Psoas muscle (tissue), 8 donors: ENCODE data around the gene RALGDS. TPM values are rescaled to one million over a fixed set of nuclear protein-coding genes. Genes with fewer than 3 reads are reported as not detected.
A peak's percentile ranks its signal among the peaks of the same experiment; 100 is the strongest.

Experiments used
- ATAC-seq, 4 donors: fragments of 200-7000 bp; cut with Tn5 transposase; one replicate each; pipeline ENCODE4 v1.9.1; 2020; ENCODE audit warnings: moderate library complexity in 3 of 4, mild to moderate bottlenecking in 2 of 4
- DNase-seq, 2 donors: peaks; one replicate each; pipeline ENCODE4 v3.0.0-alpha.2; 2020
- H3K27ac ChIP-seq: fragments of 200-600 bp; one replicate; pipeline ENCODE4 v1.8.0; 2022
- H3K27me3 ChIP-seq, 3 donors: fragments of 200-600 bp in 1 of 3; one replicate each; pipeline versions ENCODE4 v1.6.1 to v1.8.0; 2013 to 2022; ENCODE audit warnings: low read length in 2 of 3, mild to moderate bottlenecking in 2 of 3, moderate library complexity in 1 of 3; ENCODE audit not compliant: insufficient read depth in 3 of 3
- H3K36me3 ChIP-seq, 2 donors: fragments of 200-600 bp in 1 of 2; one replicate each; pipeline versions ENCODE4 v1.6.1 to v1.8.0; 2013 to 2022; ENCODE audit warnings: low read depth in 1 of 2, mild to moderate bottlenecking in 1 of 2, moderate library complexity in 1 of 2; ENCODE audit not compliant: insufficient read depth in 1 of 2
- H3K4me1 ChIP-seq: fragments of 200-600 bp; one replicate; pipeline ENCODE4 v1.8.0; 2022
- H3K4me3 ChIP-seq: fragments of 200-600 bp; one replicate; pipeline ENCODE4 v1.8.0; 2022; ENCODE audit warnings: mild to moderate bottlenecking
- H3K9me3 ChIP-seq: fragments of 200-600 bp; one replicate; pipeline ENCODE4 v1.8.0; 2022
- WGBS, 3 donors: extraction: QIAGEN DNeasy Blood & Tissue Kit; methylation state at CpG; one replicate each; pipeline versions ENCODE4 v1.1.6 to v1.1.7; 2013; 5-methylcytosine and 5-hydroxymethylcytosine counted together
- intact Hi-C, 2 donors: fragments of 100-400 bp; cut with DNase I; formaldehyde crosslinking; loops; one replicate each; pipeline versions ENCODE4 v1.11.0 to v1.14.2; 2022
- polyA plus RNA-seq, 3 donors: library from polyadenylated mRNA; stranded (reverse); fragments of 200-250 nt; gene quantifications; one replicate each; pipeline ENCODE4 v1.2.3, GENCODE V29; 2013
- total RNA-seq, 4 donors: library from RNA; stranded (reverse); fragmentation: NEBNext Ultra II Directional in 2 of 4; extraction: Animal tissue kit (Norgen Biotek cat#: 25700) in 2 of 4; gene quantifications; one replicate each; pipeline versions ENCODE4 v1.2.1 to v1.2.4, GENCODE V29; 2021 to 2023
- TF ChIP-seq, protein P1 (sequence below): fragments of 200-600 bp; IDR thresholded peaks from one replicate; pipeline ENCODE4 v1.8.0; 2022; ENCODE audit warnings: antibody characterized with exemption
- donor health status: healthy with polysubstance abuse.
- donor health status: DM: no; HTN: no; CAD: no; lungs with moderate emphysema.
- donor health status: Bipolar disorder and iron deficiency.
- donor health status: healthy.
- donor health status: DM: yes; HTN: yes; CAD: no.
- donor health status: DM: no; HTN: no; CAD: no.
- donor health status: DM: no; HTN: no; CAD: no.
- donor health status: DM: yes; HTN: yes; CAD: no.

The RALGDS gene
- total and polyA plus RNA-seq, 7 donors, result 12.3 to 64.6 (median 20.5) TPM

DNA sequence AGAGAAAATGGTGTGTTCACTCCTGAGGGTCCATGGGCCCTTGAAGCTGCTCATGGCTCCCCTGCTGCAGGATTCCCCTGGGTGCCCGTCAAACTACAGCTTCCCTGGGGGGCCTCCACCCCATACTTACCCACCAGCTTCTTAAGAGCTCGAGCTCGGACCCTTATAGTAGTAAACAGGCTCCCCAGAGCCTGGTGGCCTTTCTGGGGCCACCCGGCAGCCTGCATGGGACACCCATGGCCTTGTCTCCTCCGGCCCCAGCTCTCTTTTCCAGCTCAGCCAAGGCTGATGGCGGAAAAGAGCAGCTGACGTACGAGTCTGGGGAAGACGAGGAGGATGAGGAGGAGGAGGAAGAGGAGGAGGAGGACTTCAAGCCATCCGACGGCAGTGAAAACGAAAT lies 63.5 kb downstream of the RALGDS start:
- DNase-seq, result no peak
- intact Hi-C loops, result no loop called here
- peaks cover 8% of the 10 kb centered on the region for H3K4me1 ChIP-seq
- H3K9me3 ChIP-seq, result no peaks in the 10 kb centered on the region
- TF ChIP-seq, protein P1, sequence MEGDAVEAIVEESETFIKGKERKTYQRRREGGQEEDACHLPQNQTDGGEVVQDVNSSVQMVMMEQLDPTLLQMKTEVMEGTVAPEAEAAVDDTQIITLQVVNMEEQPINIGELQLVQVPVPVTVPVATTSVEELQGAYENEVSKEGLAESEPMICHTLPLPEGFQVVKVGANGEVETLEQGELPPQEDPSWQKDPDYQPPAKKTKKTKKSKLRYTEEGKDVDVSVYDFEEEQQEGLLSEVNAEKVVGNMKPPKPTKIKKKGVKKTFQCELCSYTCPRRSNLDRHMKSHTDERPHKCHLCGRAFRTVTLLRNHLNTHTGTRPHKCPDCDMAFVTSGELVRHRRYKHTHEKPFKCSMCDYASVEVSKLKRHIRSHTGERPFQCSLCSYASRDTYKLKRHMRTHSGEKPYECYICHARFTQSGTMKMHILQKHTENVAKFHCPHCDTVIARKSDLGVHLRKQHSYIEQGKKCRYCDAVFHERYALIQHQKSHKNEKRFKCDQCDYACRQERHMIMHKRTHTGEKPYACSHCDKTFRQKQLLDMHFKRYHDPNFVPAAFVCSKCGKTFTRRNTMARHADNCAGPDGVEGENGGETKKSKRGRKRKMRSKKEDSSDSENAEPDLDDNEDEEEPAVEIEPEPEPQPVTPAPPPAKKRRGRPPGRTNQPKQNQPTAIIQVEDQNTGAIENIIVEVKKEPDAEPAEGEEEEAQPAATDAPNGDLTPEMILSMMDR, result no peak
- no peaks in the 10 kb centered on the region for H3K27me3 ChIP-seq
- no peak for ATAC-seq
- WGBS, 3 donors, result 84 to 94% (median 93%) methylated on average over 12 of the region's 12 CpGs
- peaks cover 0 to 58% of the 10 kb centered on the region in 2 donors for H3K36me3 ChIP-seq
- H3K4me3 ChIP-seq, result no peak overlapping the region
- H3K27ac ChIP-seq, result no peak overlapping the region

DNA sequence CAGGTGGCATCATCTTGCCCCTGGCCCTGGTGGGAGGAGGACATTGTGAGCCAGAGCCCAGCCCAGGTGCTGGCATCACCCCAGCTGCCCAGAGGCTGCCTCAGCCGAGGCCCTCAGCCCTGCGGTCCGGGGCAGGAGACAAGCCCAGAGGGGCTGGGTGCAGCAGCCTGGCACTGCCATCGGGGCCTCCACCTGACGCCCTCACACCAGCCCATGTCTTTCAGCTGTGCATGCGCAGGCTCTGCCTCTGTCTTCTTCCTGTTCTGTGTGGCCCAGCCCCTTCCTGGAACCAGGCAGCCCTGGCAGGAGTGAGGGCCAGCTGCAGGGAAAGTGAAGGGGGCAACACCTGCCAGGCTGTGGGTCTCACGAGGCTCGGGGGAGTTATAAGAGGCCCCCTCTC lies 64.0 kb downstream of the RALGDS start:
- DNase-seq, result no peak
- TF ChIP-seq, protein P1, result no peak
- Histone ChIP-seq H3K36me3 (peaks cover 0 to 61% of the 10 kb centered on the region in 2 donors), H3K27ac (no peak overlapping the region), H3K27me3 (no peaks in the 10 kb centered on the region), H3K4me3 (no peak overlapping the region), H3K4me1 (peaks cover 8% of the 10 kb centered on the region), H3K9me3 (no peaks in the 10 kb centered on the region)
- 62 to 70% (median 69%) methylated on average over 6 to 8 of the region's 8 CpGs for WGBS, 3 donors
- no peak for ATAC-seq
- intact Hi-C loops, result no loop called here

DNA sequence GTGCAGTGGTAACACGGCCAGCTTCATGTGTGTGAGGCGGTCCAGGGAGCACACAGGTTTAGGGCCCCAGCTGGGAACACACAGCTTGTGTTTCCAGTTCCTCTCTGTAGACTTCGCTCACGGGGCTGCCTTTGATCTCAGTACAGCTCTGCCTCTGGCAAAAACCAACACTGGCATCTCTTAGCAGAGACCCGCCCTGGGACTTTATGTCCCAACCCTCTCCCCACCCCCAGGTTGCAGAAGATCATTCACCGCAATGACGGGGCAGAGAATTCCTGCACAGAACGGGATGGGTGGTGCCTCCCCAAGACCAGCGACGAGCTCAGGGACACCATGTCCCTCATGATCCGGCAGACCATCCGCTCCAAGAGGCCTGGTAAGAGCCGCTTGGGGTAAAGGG lies 64.5 kb downstream of the RALGDS start:
- peaks cover 0 to 66% of the 10 kb centered on the region in 2 donors for H3K36me3 ChIP-seq
- no peak overlapping the region for H3K27ac ChIP-seq
- DNase-seq (no peak), ATAC-seq (no peak)
- TF ChIP-seq, protein P1, result no peak
- WGBS, 3 donors, result 82 to 90% (median 88%) methylated on average over 13 of the region's 13 CpGs
- no peaks in the 10 kb centered on the region for H3K9me3 ChIP-seq
- H3K4me3 ChIP-seq, result no peak overlapping the region
- peaks cover 8% of the 10 kb centered on the region for H3K4me1 ChIP-seq
- H3K27me3 ChIP-seq, result no peaks in the 10 kb centered on the region
- intact Hi-C loops, result no loop called here

DNA sequence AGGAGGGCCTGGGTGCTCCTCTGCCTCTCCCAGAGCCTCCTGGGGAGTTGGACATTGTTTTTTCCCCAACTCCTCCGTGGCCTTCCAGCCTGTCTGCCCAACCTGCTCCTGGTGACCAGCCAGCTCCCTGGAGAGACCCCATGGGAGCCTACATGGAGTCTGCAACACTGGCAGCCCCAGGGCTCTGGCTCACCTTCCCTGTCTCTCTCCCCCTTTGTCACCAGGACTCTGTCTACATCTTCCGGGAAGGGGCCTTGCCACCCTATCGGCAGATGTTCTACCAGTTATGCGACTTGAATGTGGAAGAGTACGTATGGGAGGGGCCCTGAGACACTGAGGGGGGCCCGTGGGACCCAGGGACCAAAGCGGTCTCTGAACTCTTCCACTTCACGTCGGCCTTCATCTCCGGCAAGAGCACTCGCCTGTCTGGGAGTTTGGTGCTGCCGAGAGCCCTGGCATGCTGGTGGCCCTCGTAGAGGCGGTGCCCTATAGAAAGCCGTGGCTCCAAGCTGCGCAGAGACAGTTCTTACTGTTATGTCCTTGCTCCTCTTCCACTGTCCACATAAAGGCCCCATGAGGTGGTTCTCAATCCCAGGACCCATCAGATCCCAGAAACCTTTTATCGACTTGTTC lies 65.1 kb downstream of the RALGDS start:
- TF ChIP-seq, protein P1, result no peak
- H3K4me3 ChIP-seq, result no peak overlapping the region
- 90 to 93% (median 91%) methylated on average over 16 to 17 of the region's 17 CpGs for WGBS, 3 donors
- H3K27ac ChIP-seq, result no peak overlapping the region
- intact Hi-C loops, result no loop called here
- H3K27me3 ChIP-seq, result no peaks in the 10 kb centered on the region
- H3K9me3 ChIP-seq, result no peaks in the 10 kb centered on the region
- H3K4me1 ChIP-seq, result peaks cover 8% of the 10 kb centered on the region
- DNase-seq (no peak), ATAC-seq (no peak)
- peaks cover 0 to 72% of the 10 kb centered on the region in 2 donors for H3K36me3 ChIP-seq

DNA sequence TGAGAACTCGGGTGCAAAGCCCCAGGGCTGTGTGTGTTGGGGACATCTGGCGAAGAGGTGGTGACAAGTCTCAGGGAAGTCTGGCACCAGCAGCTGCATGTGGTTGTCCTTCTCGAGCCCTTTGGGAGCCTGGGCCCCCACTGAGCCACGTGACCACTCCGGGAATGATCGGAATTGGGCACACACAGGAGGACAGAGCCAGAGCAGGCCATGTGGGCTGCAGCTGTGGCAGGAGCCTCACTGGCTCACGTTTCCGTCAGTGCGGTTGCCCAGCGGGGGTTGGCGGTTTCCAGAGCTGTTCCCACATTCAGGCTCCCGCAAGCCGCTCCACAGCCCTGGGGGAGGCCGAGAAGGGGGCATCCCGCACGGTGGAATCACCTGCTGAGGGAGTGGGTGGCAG lies 66.1 kb downstream of the RALGDS start:
- TF ChIP-seq, protein P1, result no peak
- WGBS, 3 donors, result 20 to 36% (median 22%) methylated on average over 16 of the region's 16 CpGs
- Histone ChIP-seq H3K4me3 (no peak overlapping the region), H3K36me3 (peaks cover 0 to 80% of the 10 kb centered on the region in 2 donors), H3K27ac (peak overlapping the region; percentile 64), H3K4me1 (peaks cover 8% of the 10 kb centered on the region), H3K9me3 (no peaks in the 10 kb centered on the region), H3K27me3 (no peaks in the 10 kb centered on the region)
- ATAC-seq (peak; percentile 93 to 95 (median 95)), DNase-seq (peak; percentile 72 to 85)
- intact Hi-C loops, result loop anchor here in 1 of 2 donors (5.0 kb wide), 1 partner anchor 52 kb away; no protein-coding TSS in a partner anchor
